Endometrial microvascular endothelial cells (primary cell): Measurements from ENCODE around the gene GGA1. TPM values are rescaled to one million over a fixed set of nuclear protein-coding genes. Genes with fewer than 3 reads are reported as not detected.
"Not testable (repeated sequence)": the region's sequence is repeated elsewhere in the genome, so short reads cannot be mapped to it uniquely, and the experiment has no call there.

Experiments used
- in situ Hi-C: cut with HindIII; loops from 2 replicates; pipeline ENCODE4 v1.10.0; 2017; ENCODE audit warnings: low sequenced_read_pairs, low pct_unique_long_range_greater_than_20kb; ENCODE audit errors: inconsistent ontology term
- total RNA-seq: library from RNA; depleted of rRNA; stranded (reverse); fragments of >200 nt; gene quantifications from one replicate; pipeline ENCODE4 v1.2.3, GENCODE V29; 2015; ENCODE audit errors: inconsistent ontology term

GGA1 gene
- total RNA-seq, 1 donor from 2014 or later, result 64.9 TPM

DNA sequence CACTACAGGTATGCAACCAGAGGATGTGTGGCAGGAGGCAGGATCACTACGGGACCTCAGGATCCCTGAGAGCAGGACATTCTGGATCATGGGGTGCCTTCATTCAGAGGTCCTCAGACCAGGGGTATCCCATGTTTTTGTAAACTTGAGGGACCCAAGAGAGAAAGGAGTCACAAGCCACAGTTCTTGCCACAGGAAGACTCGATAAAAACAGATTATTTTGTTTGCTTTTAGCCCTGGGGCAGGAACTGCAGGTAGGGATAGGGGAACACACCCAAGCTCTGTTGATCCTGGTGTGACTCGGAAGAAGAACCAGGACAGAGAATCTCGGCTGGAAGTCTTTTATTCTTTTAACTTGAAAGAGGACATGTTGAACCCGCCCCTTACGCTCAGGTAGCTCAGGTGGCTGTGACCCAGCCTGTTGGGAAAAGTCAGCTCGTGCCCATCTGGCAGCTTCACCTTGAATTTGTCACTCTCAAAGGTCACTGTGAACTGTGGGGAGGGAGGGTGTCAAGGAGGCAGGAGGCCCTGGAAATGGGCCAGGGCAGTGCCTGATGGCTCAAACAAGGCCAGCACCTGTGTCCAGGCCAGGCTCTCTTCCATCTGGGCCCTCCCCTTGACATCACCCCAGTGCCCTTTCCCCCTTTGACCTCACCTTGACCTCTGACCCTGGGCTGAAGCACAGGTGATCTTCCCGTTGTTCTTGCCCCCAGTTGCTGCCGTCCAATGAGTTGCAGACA, 38.5 kb upstream of the GGA1 start:
- in situ Hi-C loops, result no loop called here

DNA sequence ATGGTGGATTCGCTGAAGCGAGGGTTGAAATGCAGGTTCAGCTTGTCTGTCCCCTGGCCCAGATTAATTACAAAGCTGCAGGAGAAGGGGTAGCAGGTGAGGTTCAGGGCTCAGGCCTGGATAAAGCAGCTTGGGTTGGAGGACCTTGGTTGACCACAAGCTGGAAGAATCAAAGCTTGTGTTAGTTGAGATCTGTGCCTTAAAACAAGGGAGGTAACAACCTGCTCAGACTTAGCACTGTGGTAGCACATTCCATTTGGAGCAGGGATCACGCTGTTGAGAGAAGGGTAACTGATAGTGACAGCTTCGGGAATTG, 38.0 kb upstream of the GGA1 start:
- in situ Hi-C loops, result no loop called here

DNA sequence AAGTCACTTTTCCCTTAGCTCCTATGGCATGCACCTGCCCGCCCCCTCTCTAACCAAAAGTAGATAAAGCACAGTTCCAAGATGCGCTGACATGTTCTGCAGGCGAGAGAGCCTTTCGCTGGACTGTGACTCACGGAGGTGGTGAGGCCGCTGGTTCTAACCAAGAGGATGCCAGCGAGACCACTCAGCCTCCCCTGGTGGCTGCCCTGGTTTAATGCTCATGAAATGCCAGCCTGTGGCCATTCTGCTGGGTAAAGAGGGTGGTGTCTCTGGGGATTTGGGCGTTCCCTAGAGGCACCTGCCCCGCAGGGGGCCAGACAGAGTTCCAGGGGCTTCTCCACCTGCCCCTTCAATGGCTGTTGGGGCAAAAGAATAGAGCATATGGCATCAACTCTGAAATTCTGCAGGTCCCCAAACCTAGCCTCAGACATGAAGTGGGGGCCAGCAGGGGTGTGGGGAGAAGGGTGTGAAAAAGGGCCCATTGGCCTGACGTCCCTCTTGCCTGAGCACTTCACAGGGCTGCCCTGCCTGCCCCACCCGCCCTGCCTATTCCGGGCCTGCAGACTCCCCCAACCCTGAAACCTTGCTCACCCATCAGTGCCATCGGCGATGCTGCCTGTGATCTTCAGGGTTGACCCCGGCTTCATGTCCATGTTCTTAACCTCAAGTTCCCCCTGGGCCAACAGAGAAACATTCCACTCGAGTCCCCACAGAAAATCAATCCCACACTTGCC, 37.2 kb upstream of the GGA1 start:
- in situ Hi-C loops, result no loop called here

DNA sequence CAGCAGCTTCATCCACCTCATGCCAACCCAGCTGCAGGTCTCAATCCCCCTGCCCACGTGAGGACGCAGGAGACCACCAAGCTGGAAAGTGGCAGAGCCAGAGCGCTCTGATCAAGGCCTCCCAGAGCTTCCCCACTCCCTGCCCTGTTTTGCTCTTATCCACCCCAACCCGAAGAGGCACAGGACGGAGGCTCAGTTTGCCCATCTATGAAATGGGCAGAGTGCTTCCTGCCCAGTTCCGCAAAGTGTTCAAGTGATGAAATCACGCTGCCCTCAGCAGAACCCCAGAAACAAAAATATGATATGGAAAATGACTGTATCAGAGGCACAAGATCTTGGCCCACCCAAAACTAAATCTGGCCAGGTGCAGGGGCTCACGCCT, 36.7 kb upstream of the GGA1 start:
- in situ Hi-C loops, result no loop called here

DNA sequence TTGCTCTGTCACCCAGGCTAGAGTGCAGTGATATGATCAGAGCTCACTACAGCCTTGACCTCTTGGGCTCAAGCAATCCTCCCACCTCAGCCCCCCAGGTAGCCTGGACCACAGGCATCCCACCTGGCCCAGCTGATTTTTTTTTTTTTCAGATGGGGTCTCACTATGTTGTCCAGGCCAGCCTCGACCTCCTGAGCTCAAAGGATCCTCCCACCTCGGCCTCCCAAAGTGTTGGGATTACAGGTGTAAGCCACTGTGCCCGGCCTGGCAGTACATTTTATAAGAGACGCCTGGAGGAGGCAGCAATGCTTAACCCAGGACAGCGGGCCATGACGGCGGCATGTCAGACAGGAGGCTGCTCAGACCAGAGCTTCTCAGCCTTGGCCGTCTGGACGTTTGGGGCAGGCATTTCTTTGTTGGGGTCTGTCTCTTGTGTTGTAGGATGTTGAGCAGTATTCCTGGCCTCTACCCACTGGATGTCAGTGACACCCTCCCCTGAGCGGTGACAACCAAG, 33.1 kb upstream of the GGA1 start:
- in situ Hi-C loops, result no loop called here

DNA sequence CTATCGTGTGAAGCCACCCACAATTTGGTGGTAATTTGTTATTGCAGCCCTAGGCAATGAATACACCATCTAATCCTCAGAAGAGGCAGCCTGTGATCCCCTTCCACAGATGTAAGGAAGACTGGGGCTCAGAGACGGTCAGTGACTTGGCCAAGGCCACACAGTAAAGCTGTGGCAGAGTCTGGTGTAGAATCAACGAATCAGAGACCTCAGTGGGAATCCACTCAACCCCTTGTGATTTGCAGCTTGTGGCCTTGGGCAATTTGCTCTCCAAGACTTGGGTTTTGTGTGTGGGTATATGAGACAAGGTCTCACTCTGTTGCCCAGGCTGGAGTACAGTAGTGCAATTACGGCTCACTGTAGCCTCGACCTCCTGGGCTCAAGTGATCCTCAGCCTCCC, 30.6 kb upstream of the GGA1 start:
- in situ Hi-C loops, result no loop called here

DNA sequence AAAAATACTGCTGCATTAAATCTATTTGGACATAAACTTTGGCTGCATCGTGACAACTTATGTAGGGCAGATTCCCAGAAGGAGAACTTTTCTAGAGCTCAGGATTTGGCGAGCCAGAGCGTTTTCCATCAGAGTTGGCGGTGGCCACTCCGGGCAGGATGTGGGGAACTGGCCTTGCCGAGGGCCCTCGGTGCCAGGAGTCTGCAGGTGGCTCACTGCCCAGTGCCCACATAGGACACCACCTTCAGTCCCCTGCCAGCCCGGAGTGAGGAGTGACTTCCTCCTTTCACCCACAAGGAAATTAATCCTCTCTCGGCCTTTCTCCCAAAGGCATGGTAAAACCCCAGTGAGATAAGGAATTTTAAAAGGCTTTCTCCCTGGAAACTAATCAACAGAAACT, 27.1 kb upstream of the GGA1 start:
- in situ Hi-C loops, result no loop called here

DNA sequence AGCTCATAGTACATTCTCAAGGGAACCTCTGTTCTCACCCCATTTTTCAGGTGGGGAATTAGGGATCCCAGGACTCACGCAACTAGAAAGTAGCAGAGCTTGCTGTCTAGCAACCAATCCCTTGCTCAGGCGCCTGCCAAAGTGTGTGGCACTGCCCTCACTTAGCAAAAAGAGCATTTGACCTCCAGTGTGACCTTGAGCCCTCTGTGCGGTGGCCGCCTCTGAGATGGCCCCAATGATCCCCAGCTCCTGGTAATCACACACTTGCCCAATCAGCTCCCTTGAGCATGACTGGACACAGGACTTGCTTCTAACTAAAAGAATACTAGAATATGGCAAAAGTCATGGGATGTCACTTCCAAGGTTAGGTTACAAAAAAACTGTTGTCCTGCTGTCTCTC, 26.1 kb upstream of the GGA1 start:
- in situ Hi-C loops, result no loop called here

DNA sequence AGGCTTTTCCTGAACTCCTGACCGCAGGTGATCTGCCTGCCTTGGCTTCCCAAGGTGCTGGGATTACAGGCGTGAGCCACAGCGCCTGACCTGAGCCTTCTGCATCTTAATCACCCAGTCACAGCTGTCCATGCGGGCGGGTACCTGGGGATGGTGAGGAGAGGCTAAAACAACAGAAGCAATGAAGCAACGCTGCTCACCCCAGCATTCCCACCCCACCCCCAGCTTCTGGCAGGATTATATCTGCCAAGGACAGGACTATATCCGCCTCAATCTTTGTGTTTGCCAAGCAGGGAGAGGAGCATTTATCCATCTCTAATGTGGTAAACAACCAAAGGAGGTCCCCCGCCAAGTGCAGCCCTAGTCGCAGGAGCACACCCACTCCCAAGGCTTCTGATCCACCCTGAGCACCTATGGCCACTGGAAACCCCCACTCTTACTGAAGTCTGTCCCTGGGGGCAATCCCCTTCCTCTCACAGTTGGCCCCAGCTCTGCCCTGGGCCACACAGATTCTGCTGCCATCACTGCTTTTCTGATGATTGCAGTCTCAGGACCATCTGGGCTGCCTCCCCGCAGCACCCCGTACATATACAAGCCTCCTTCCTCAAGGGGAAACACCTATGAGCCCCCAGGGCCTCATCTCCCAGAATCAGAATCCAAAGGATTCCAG, 20.0 kb upstream of the GGA1 start:
- in situ Hi-C loops, result no loop called here

DNA sequence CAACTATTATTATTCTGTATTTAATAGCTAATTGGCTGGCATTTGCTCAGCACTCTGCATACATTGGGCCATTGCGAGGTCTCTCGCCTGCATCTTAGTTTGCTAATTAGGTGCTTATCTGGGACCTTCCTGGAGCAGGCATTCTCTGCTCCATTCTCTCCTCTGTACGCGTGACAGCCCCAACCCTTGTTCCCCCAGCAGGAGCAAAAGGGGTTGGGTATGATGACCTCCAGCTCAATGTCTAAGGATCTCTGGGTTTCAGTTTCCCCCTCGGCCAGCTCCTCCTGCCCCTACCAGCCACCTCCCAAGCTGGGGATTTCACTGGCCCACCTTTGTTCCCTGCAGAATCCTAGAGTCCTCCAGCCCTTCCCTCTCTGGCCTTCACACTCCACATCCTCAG, 19.0 kb upstream of the GGA1 start:
- in situ Hi-C loops, result no loop called here

DNA sequence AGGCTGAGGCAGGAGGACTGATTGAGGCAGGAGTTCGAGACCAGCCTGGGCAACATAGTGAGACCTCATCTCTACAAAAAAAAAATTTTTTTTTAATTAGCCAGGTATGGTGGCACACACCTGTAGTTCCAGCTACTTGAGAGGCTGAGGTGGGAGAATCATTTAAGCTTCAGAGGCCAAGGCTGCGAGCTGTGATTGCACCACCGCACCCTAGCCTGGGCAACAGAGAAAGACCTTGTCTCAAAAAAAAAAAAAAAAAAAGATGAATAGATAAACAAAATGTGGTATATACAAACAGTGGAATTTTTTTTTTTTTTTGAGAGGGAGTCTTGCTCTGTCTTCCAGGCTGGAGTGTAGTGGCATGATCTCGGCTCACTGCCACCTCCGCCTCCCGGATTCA, 17.6 kb upstream of the GGA1 start:
- in situ Hi-C loops, result not testable (repeated sequence)

DNA sequence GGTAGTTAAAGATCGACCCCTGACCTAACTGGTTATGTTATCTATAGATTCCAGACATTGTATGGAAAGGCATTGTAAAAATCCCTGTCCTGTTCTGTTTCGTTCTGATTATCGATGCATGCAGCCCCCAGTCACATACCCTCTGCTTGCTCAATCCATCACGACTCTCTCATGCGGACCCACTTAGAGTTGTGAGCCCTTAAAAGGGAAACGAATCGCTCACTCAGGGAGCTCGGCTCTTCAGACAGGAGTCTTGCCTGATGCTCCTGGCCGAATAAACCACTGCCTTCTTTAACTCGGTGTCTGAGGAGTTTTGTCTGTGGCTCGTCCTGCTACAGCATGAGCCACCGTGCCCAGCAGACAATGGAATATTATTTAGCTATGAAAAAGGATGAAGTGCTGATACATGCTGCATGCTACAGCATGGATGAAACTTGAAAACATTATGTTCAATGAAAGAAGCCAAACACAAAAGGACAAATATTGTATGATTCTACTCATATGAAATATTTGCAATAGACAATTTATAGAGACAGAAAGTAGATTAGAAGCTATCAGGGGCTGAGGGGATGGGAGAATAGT, 16.7 kb upstream of the GGA1 start:
- in situ Hi-C loops, result no loop called here

DNA sequence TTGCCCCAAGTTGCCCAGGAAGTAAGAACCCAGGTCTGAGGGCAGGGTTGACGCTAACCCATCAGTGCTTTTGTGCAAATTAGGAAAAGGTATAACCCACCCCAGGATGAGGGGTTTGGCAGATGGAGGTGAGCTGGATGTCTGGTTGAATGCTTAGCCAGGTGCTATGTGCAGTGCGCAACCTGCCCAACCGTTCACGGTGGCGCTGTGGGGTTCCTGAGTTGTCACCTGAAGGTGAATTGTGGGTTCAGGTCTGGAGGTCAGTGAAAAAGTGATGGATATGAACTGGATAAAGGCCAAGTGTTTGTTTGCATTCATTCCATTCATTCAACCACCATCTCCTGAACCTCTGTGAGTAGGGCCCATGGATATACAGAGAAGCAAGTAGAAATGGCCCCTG, 14.4 kb upstream of the GGA1 start:
- in situ Hi-C loops, result no loop called here

DNA sequence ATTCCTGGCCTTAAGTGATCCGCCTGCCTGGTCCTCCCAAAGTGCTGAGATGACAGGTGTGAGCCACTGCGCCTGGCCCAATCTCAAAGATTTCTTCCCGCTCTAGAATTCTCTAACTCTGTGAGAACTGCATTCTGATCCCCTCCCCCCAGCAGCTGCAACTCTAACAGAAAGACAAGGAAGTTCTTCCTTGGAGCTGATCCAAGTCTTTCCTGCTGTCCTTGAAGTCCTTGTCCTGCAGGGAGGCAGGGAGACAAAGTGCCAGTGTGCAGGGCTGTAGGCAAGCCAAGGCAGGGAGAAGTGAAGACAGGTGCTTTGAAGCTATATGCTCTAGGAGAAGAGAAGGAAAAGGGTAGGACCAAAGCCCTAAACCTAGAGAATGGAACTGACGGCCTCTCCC, 9.5 kb upstream of the GGA1 start:
- in situ Hi-C loops, result no loop called here

DNA sequence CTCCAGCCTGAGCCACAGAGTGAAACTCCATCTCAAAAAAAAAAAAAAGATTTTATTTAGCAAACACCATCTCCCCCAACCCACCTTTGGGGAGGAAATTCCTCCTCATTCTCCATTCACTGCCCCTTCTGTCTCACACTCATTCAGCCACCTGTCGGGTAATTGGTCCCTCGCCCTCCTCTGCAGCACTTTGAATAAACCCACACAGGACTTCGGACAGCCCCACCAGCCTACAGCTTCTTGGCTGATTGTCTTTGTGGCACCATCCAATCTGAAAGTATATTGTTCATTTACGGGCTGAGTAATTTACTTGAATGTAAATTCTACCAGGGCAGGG, 7.5 kb upstream of the GGA1 start:
- in situ Hi-C loops, result no loop called here

DNA sequence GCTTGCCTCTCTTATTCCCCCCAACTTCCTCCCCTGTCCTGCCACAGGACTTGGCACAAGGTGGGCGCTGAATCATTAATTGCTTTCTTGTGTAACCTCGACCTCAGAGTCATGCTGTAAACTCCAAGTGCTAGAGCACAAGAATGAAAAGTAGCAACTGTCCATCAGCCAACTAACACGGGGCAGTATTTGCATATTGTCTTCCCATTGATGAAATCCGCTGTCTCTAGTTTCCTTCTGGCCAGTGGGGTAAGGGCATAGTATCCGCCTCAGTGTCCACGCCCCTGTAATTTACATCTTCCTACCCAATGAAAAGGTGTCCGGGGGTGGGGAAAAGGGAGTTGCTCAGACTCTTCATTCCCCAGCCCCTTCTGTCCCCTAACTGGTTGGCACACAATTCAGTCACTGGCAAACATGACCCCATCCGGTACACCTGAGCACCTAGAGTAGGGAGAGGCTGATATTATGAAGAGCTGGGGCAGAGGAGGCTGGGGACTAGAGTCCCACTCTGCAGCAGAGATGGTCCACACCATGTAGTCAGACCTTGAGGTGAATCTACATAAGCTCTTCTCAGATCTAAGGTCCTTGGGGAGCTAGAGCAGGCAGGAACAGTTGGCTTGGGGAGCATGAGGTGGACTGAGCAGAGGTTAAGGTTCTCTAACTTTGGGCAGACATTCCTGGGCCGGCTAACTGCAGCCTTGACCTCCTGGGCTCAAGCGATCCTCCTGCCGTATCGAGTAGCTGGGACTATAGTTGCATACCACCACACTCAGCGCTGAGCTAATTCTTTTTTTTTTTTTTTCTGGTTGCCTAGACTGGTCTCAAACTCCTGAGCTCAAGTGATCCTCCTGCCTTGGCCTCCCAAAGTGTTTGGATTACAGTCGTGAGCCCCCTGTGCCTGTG, 6.8 kb upstream of the GGA1 start:
- in situ Hi-C loops, result no loop called here

DNA sequence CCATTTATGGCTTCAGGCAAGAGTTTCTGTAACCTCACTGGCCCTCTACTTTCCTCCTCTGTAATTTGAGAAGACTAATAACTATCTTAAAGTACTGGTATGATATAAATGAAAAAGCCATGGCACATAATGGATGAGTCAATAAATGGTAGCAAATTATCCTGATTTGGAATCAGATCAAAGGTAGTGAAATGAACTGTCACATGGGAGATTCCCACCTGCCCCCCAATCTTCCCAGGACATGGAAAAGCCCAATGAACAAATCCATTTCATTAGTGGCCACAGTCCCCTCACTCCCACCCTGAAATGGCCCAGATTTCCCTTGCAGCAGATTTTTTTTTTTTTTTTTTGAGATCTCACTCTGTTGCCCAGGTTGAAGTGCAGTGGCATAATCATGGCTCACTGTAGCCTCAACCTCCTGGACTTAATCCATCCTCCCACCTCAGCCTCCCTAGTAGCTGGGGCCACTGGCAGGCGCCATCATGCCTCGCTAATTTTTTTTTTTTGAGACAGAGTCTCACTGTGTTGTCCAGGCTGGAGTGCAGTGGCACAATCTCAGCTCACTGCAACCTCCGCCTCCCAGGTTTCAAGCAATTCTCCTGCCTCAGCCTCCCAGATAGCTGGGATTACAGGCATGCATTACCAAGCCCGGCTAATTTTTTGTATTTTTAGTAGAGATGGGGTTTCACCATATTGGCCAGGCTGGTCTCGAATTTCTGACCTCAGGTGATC, 5.9 kb upstream of the GGA1 start:
- in situ Hi-C loops, result not testable (repeated sequence)

DNA sequence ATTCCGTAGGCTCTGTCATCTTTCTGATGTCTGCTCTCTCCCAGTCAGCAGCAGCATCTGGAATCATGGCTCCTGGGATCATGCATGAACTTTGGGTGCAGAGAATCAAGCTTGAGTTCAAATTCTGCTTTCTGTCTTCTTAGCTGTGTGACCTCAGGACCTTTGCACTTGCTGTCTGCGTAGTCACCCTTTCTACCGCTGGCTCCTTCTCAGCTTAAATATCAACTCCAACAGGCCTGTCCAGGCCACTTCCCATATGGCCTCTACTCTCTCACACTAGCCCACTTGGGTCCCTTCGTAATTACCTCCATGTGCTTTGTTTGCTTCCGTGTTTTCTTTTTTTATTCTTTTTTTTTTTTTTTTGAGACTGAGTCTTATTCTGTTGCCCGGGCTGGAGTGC, 4.6 kb upstream of the GGA1 start:
- in situ Hi-C loops, result no loop called here
